ENCODE data around the gene DNAJA3. TPM values are rescaled to one million over a fixed set of nuclear protein-coding genes. Genes with fewer than 3 reads are reported as not detected.

The DNAJA3 gene
- total RNA-seq, 1 donor from 2014 or later: 36.4 TPM

GRCh38 chr16:4442371-4442770, 16.7 kb downstream of the DNAJA3 start:
- H2AFZ ChIP-seq (ENCODE audit: low read depth, low read length): no peak overlapping the region
- Mint-ChIP-seq H3K27ac (ENCODE audit: unreplicated experiment) (no peak overlapping the region), H3K27me3 (ENCODE audit: low read depth, unreplicated experiment) (no peaks in the 10 kb centered on the region), H3K36me3 (ENCODE audit: low read depth, unreplicated experiment) (peaks cover 19% of the 10 kb centered on the region), H3K4me3 (ENCODE audit: unreplicated experiment) (no peak overlapping the region), H3K9me3 (ENCODE audit: unreplicated experiment) (no peaks in the 10 kb centered on the region), H3K4me1 (ENCODE audit: low read depth, unreplicated experiment) (no peaks in the 10 kb centered on the region)
- TF ChIP-seq CTCF (IDR thresholded peaks at IDR 0.05; ENCODE audit: insufficient read depth, low read depth, low read length): no peak
- no peak for TF ChIP-seq EZH2 (IDR thresholded peaks at IDR 0.05; ENCODE audit: insufficient read depth, low read length)
- H3K27ac ChIP-seq (ENCODE audit: low read depth, low read length): no peak overlapping the region
- no peaks in the 10 kb centered on the region for H3K4me1 ChIP-seq (ENCODE audit: insufficient read depth, low read length)
- no peak overlapping the region for H3K4me2 ChIP-seq (ENCODE audit: low read length)
- H3K27me3 ChIP-seq (ENCODE audit: insufficient read depth, low read length): no peaks in the 10 kb centered on the region
- H3K4me3 ChIP-seq (ENCODE audit: insufficient read depth, low read depth, low read length): no peak overlapping the region
- H3K36me3 ChIP-seq (ENCODE audit: insufficient read depth, low read length): peaks cover 53% of the 10 kb centered on the region
- DNase-seq (ENCODE audit: low read depth): no peak
- H3K9ac ChIP-seq (ENCODE audit: low read length): no peak overlapping the region
- peaks cover 8% of the 10 kb centered on the region for H4K20me1 ChIP-seq (ENCODE audit: insufficient read depth, low read length)
- no peak for FAIRE-seq
- H3K79me2 ChIP-seq (ENCODE audit: insufficient read depth, low read length): no peaks in the 10 kb centered on the region
- H3K9me3 ChIP-seq (ENCODE audit: insufficient read depth, low read depth, low read length): no peaks in the 10 kb centered on the region

- TF ChIP-seq EZH2 (IDR thresholded peaks at IDR 0.05; ENCODE audit: insufficient read depth, low read length) (no peak), CTCF (IDR thresholded peaks at IDR 0.05; ENCODE audit: insufficient read depth, low read depth, low read length) (no peak)
- peaks cover 21% of the 10 kb centered on the region for H3K36me3 Mint-ChIP-seq (ENCODE audit: low read depth, unreplicated experiment)
- no peak overlapping the region for H3K4me2 ChIP-seq (ENCODE audit: low read length)
- H3K4me3 ChIP-seq (ENCODE audit: insufficient read depth, low read depth, low read length): no peak overlapping the region
- H4K20me1 ChIP-seq (ENCODE audit: insufficient read depth, low read length): peaks cover 8% of the 10 kb centered on the region
- no peak overlapping the region for H3K27ac Mint-ChIP-seq (ENCODE audit: unreplicated experiment)
- no peak for DNase-seq (ENCODE audit: low read depth)
- no peak overlapping the region for H3K27ac ChIP-seq (ENCODE audit: low read depth, low read length)
- peaks cover 49% of the 10 kb centered on the region for H3K36me3 ChIP-seq (ENCODE audit: insufficient read depth, low read length)
- no peak for FAIRE-seq
- no peaks in the 10 kb centered on the region for H3K4me1 ChIP-seq (ENCODE audit: insufficient read depth, low read length)
- no peaks in the 10 kb centered on the region for H3K9me3 Mint-ChIP-seq (ENCODE audit: unreplicated experiment)
- H3K9me3 ChIP-seq (ENCODE audit: insufficient read depth, low read depth, low read length): no peaks in the 10 kb centered on the region
- no peak overlapping the region for H3K4me3 Mint-ChIP-seq (ENCODE audit: unreplicated experiment)
- H3K27me3 Mint-ChIP-seq (ENCODE audit: low read depth, unreplicated experiment): no peaks in the 10 kb centered on the region
- H2AFZ ChIP-seq (ENCODE audit: low read depth, low read length): no peak overlapping the region
- H3K27me3 ChIP-seq (ENCODE audit: insufficient read depth, low read length): no peaks in the 10 kb centered on the region
- no peaks in the 10 kb centered on the region for H3K4me1 Mint-ChIP-seq (ENCODE audit: low read depth, unreplicated experiment)
- H3K9ac ChIP-seq (ENCODE audit: low read length): no peak overlapping the region
- H3K79me2 ChIP-seq (ENCODE audit: insufficient read depth, low read length): no peaks in the 10 kb centered on the region
These were observed 17.6 kb downstream of the DNAJA3 start for GRCh38 chr16:4443271-4443670.

- no peak overlapping the region for H3K9ac ChIP-seq (ENCODE audit: low read length)
- no peak overlapping the region for H3K4me3 Mint-ChIP-seq (ENCODE audit: unreplicated experiment)
- H3K4me1 ChIP-seq (ENCODE audit: insufficient read depth, low read length): no peaks in the 10 kb centered on the region
- peaks cover 8% of the 10 kb centered on the region for H4K20me1 ChIP-seq (ENCODE audit: insufficient read depth, low read length)
- H3K4me2 ChIP-seq (ENCODE audit: low read length): no peak overlapping the region
- H3K27me3 Mint-ChIP-seq (ENCODE audit: low read depth, unreplicated experiment): no peaks in the 10 kb centered on the region
- H3K4me1 Mint-ChIP-seq (ENCODE audit: low read depth, unreplicated experiment): no peaks in the 10 kb centered on the region
- peaks cover 52% of the 10 kb centered on the region for H3K36me3 ChIP-seq (ENCODE audit: insufficient read depth, low read length)
- DNase-seq (ENCODE audit: low read depth) (no peak), FAIRE-seq (no peak)
- no peaks in the 10 kb centered on the region for H3K27me3 ChIP-seq (ENCODE audit: insufficient read depth, low read length)
- H3K79me2 ChIP-seq (ENCODE audit: insufficient read depth, low read length): no peaks in the 10 kb centered on the region
- no peaks in the 10 kb centered on the region for H3K9me3 Mint-ChIP-seq (ENCODE audit: unreplicated experiment)
- no peak overlapping the region for H3K4me3 ChIP-seq (ENCODE audit: insufficient read depth, low read depth, low read length)
- no peaks in the 10 kb centered on the region for H3K9me3 ChIP-seq (ENCODE audit: insufficient read depth, low read depth, low read length)
- peaks cover 23% of the 10 kb centered on the region for H3K36me3 Mint-ChIP-seq (ENCODE audit: low read depth, unreplicated experiment)
- TF ChIP-seq EZH2 (IDR thresholded peaks at IDR 0.05; ENCODE audit: insufficient read depth, low read length) (no peak), CTCF (IDR thresholded peaks at IDR 0.05; ENCODE audit: insufficient read depth, low read depth, low read length) (no peak)
- H3K27ac Mint-ChIP-seq (ENCODE audit: unreplicated experiment): no peak overlapping the region
- H3K27ac ChIP-seq (ENCODE audit: low read depth, low read length): no peak overlapping the region
- no peak overlapping the region for H2AFZ ChIP-seq (ENCODE audit: low read depth, low read length)
These were observed 18.3 kb downstream of the DNAJA3 start for GRCh38 chr16:4443986-4444385.
